NOMO-1 treated with DMSO at 0.1 percent for 48 hours (cell line): ENCODE data around the gene MRPS18B.
A peak's percentile ranks its signal among the peaks of the same experiment; 100 is the strongest.

ENCODE experiments used
- DNase-seq: peaks from one replicate; lab custom pipeline; 2025; ENCODE audit not compliant: unreplicated experiment; lab: John Stamatoyannopoulos, UW

MRPS18B gene

GRCh38 chr6:30601815-30602641, 15.6 kb upstream of the MRPS18B start:
- no peak for DNase-seq

GRCh38 chr6:30603961-30604360, 13.7 kb upstream of the MRPS18B start:
- no peak for DNase-seq

DNA sequence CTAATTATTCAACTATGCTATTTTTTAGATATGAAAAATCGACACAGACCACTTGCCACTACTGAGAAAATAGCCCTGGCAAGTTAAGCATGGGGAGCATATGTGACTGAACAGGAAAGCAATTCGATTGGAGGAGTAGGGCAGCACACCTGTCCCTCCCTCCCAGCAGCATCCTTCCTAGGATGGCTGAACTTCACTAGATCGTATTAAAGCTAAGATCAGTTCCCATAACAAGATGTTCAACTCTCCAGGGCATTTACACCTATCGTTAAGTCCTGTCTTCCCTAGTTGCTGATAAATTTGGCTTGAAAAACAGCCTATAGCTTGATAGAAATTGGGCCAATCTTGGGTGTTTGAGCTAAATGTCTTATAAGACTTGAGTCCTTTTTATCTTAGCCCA, 7.6 kb upstream of the MRPS18B start:
- DNase-seq, result no peak

DNA sequence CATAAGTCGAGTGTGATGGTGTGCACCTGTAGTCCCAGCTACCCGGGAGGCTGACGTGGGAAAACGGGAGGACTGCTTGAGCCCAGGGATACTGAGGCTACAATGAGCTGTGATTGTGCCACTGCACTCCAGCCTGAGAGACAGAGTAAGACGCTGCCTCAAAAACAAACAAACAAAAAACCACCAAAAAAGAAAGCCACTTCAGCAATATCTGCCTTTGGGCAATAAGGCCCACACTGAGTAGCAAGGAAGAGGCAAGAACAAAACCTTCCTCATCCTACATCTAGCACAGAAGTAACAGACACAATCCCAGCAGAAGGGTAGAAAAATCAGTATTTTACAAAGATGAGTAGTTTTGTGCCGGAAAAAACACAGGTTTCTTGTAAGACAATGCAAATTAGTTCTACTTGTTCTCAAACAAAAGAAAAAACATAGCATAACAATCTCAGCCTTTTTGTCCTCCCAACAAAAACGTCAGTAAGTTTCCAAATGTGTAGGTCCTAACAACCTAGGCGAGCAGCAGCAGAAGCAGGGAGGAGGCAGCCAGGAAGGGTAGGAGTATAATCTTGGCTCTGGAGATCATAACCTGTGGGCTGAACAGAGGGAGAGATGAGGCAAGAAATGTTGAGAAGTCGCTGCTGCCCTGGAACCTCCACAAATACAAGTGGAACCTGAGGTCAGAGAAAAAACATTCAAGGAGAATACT, 6.3 kb upstream of the MRPS18B start:
- no peak for DNase-seq

DNA sequence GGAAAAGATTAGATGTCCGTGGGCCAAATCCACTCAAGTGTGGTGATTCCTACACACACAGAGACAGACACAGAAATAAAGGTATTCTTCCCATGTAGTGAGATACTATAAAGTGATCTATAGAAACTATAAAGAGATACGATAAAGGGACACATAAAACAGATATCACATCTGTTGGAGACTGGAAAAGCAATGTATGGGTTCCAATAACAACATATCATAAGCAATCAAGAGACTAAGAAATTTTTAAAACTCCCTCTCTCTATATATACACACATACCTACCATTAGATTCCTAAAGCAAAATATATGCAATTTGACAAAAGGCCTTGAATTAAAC, 5.8 kb upstream of the MRPS18B start:
- DNase-seq, result no peak

- no peak for DNase-seq
Measured at GRCh38 chr6:30612213-30612612, 5.4 kb upstream of the MRPS18B start.

GRCh38 chr6:30612687-30613248, 4.9 kb upstream of the MRPS18B start:
- DNase-seq, result no peak

GRCh38 chr6:30613251-30614043, 4.2 kb upstream of the MRPS18B start:
- peak; percentile 25 for DNase-seq

GRCh38 chr6:30614044-30614842, 3.4 kb upstream of the MRPS18B start:
- DNase-seq, result no peak

DNA sequence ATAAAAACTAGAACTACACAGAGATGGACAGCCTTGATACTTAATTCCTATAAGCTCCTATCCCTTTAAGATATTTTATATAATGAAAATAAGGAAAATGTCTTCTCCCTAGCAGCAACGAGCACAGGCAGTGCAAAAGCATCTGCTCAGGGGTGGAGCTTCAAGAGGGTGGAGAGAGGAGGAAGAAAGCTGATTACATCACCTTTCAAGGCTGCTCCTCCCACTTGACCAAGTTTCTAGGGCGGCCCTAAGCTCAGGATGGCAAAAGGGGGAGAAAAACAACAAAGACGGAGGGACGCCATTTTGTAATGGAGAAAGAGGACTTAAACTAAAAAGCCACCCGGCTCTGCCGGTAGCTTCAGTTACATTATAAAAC, 2.8 kb upstream of the MRPS18B start:
- peak; percentile 95 for DNase-seq

GRCh38 chr6:30615219-30615957, 2.3 kb upstream of the MRPS18B start:
- DNase-seq, result peak; percentile 70

DNA sequence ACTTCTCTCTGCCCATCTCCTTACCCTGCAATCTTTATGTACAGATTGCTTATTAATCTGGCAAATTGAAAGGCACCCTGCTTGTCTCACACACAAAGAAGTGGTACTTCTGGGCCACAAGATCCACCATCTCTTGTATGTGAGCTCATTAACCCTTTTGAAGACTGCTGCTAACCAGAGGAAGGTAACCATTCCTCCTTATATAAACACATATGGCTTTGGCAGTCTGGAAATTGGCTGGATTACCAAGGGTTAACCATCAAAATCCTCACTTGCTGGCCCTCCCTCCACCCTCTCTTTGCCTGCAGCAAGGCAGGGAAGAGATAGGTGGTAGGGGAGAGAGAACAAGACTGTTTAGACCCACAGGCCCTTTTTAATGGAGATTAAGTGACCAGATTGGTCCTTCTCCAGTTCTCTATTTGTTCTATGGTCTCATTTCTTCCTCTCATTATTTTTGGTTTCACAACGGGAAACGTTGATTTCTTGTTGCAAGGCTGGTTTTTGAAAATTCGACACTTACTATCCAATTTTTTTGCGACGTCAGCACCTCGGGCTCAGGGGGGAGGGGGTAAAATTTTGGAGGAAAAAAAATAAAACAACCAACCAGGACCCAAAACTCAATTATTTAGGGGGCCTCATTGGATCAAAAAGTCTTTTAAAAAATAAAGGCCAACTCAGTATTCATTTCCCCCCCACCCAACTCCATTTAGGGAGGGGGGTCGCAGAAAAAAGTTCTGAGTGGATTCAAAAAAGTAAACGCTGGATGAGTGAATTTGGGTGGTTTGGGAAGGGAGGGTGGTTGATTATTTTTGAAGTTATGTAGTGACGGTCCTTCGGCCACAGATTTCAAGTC, 1.5 kb upstream of the MRPS18B start:
- DNase-seq, result peak; percentile 53

DNA sequence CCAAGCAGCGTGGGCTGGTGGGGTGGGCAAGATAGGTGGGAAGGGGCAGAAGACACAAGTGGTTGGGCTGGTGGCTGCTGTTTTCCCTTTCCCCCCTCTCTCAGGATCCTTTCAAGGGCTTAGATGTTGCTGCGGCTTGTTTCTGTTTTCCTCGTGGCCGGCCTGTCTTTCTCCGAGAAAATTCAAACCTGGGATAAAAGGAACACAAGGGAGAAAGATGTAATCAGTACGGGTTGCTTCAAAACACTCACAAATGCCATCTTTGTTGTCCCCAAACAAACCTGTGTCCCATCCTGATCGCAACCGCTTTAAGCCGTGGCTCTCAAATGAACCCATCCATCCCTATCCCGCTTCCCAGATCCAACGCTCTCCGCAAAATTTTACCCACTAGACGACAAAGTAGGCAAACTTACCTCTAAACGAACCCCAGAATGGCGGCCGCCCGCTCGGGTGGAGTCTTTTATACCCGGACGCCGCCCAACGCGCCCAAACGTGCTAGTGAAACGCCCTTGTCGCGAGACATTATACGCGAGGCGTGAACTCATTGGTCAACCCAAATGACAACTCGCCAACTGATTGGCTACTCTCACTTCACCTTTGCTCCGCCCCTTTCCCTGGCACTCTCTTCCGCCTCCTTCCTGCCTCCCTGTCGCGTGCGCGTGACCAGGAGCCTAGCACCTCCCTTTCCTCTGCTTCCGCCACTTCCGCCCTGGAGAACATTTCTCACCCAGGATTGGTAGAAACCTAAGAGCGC, 652 bp upstream of the MRPS18B start, which contains the start of gene PPP1R10:
PPP1R10 (minus strand) TSS at position 433 of the 754 bp plus-strand sequence. CDS start 7,299 bp downstream, outside the sequence.
- DNase-seq, result peak; percentile 100

DNA sequence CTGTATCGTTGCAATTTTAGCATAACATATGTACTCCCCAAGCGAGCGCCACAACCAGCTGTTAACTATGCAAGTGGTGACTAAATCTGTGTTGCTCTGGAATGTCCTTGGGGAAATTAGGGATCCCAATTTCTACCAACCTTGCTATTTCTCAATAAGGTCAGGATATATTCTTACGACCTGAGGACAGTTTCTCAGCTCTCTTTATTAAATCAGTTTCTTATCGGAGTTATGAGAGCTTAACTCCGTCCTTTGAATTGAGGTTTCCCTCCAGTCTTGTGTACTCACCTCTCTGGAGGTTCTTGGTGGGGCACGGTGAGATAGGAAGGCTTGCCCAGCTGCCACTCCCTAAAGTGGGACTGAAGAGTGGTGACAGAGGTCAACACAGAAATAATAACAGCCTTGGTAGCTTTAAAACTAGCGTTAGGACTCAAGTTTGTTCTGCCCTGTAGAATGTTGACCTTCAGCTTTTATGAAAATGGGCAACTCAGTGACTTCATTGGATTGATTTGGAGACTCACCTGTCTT, 694 bp downstream of the MRPS18B start:
- DNase-seq, result no peak

DNA sequence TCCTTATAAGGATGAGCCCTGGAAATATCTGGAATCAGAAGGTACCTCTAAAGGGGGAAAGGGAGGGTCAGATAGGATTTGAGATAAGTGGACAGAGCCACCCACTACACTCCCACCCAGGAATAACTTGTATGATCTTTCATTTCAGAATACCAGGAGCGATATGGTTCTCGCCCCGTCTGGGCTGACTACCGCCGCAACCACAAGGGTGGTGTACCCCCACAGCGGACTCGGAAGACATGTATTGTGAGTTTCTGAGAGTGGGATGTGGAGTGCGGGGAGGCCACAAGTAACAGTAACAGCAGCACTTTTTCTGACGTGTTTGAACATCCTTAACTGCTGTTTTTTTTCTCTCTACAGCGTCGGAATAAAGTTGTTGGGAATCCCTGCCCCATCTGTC, 1.9 kb downstream of the MRPS18B start:
- no peak for DNase-seq

GRCh38 chr6:30625511-30625910, 7.9 kb downstream of the MRPS18B start:
- DNase-seq, result no peak

DNA sequence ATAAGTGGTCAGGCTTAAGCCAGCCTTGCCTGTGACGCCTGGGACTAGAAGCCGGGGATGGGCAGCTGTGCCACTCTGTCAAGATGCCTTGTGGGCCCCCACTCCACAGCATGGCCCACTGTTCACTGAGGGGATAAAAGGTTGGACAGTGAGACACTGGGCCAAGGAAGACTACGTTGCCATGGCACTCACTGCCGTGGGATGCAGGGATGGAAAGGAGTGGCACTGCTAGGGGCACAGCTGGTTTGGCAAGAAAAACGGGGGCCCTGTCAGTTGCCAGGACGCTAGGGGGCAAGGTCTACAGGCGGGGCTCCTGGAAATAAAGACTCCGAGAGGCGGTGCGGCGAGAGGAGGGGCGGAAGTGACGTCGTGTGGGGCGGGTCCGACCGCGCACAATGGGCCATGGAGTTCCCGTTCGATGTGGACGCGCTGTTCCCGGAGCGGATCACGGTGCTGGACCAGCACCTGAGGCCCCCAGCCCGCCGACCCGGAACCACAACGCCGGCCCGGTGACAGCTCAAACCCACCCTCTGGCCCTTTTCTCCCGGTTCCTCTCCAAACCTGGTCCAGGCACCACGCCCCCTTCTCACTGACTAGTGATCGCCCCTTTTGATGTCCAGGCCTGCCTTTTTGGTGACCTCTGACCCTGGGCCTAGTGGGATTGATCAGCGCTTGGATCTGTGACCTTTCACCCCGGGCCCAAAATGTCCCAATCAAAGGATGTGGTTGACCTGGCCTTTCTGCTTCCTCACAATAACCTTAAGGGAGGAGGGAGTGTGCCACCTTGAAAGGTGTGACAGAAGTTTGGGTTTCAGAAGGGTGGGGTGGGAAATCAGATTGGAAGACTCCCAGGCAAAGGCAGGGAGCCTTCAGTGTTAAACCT, 9.1 kb downstream of the MRPS18B start, which contains the start of gene ATAT1:
ATAT1 (plus strand) TSS at position 391 of the 883 bp plus-strand sequence.
- DNase-seq, result peak; percentile 76
